ENCODE measurements around the gene LAPTM5.

DNA sequence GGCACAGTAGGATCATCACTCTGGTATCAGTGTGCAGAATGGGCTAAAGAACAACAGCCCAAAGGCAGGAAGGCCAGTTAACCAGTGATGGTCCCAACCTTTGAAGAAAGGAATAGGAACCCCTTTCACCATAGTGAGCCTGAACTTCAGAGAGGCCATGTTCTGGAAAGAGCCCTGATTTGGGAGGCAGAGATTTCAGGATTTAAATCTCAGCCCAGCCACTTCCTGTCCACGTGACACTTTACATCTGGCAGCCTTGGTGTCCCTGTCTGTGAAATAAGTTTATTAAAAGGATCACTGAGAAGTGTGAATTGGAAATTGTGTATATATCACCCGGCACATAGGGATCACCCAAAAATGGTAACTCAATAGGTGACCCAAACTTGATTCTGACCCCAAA is 47.2 kb downstream of the LAPTM5 start:
- TF ChIP-seq, protein P1, sequence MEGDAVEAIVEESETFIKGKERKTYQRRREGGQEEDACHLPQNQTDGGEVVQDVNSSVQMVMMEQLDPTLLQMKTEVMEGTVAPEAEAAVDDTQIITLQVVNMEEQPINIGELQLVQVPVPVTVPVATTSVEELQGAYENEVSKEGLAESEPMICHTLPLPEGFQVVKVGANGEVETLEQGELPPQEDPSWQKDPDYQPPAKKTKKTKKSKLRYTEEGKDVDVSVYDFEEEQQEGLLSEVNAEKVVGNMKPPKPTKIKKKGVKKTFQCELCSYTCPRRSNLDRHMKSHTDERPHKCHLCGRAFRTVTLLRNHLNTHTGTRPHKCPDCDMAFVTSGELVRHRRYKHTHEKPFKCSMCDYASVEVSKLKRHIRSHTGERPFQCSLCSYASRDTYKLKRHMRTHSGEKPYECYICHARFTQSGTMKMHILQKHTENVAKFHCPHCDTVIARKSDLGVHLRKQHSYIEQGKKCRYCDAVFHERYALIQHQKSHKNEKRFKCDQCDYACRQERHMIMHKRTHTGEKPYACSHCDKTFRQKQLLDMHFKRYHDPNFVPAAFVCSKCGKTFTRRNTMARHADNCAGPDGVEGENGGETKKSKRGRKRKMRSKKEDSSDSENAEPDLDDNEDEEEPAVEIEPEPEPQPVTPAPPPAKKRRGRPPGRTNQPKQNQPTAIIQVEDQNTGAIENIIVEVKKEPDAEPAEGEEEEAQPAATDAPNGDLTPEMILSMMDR (IDR thresholded peaks at IDR 0.05) = no peak
- TF ChIP-seq POLR2A (IDR thresholded peaks at IDR 0.05) = no peak
